Measurements from ENCODE around the gene TMEM263.

GRCh38 chr12:106999446-106999845, 43.7 kb downstream of the TMEM263 start:
- TF ChIP-seq CTCF (IDR thresholded peaks at IDR 0.05): no peak
- no peak for TF ChIP-seq EP300 (IDR thresholded peaks at IDR 0.05)
